ENCODE measurements around the gene CAVIN1.
"Not testable (repeated sequence)": the region's sequence is repeated elsewhere in the genome, so short reads cannot be mapped to it uniquely, and the experiment has no call there.

Gene CAVIN1

GRCh38 chr17:42381898-42382297, 41.2 kb downstream of the CAVIN1 start:
- Histone ChIP-seq H3K4me1 (ENCODE audit: control insufficient read depth in 5 of 5, insufficient read depth in 5 of 5, low read length in 5 of 5) (peaks cover 6 to 56% (median 42%) of the 10 kb centered on the region in 5 donors), H3K27ac (ENCODE audit: low read depth, low read length) (no peak overlapping the region), H3K4me3 (ENCODE audit: low read depth in 1 of 5, low read length in 5 of 5) (no peak overlapping the region), H3K9me3 (ENCODE audit: control insufficient read depth in 5 of 5, low read length in 5 of 5) (no peaks in the 10 kb centered on the region), H3K27me3 (ENCODE audit: control insufficient read depth in 5 of 5, insufficient read depth in 4 of 5, low read length in 5 of 5) (no peaks in the 10 kb centered on the region), H3K36me3 (ENCODE audit: control insufficient read depth in 5 of 5, insufficient read depth in 5 of 5, low read length in 5 of 5) (peaks cover 0 to 2% (median 0%) of the 10 kb centered on the region in 5 donors), H3K9ac (ENCODE audit: low read length in 5 of 5) (no peak overlapping the region)

- H3K27me3 ChIP-seq (ENCODE audit: control insufficient read depth in 5 of 5, insufficient read depth in 4 of 5, low read length in 5 of 5), result no peaks in the 10 kb centered on the region
- peaks cover 0 to 2% (median 0%) of the 10 kb centered on the region in 5 donors for H3K36me3 ChIP-seq (ENCODE audit: control insufficient read depth in 5 of 5, insufficient read depth in 5 of 5, low read length in 5 of 5)
- H3K4me1 ChIP-seq (ENCODE audit: control insufficient read depth in 5 of 5, insufficient read depth in 5 of 5, low read length in 5 of 5), result peaks cover 4 to 47% (median 32%) of the 10 kb centered on the region in 5 donors
- H3K9me3 ChIP-seq (ENCODE audit: control insufficient read depth in 5 of 5, low read length in 5 of 5), result no peaks in the 10 kb centered on the region
- no peak overlapping the region for H3K4me3 ChIP-seq (ENCODE audit: low read depth in 1 of 5, low read length in 5 of 5)
- H3K27ac ChIP-seq (ENCODE audit: low read depth, low read length), result no peak overlapping the region
- no peak overlapping the region for H3K9ac ChIP-seq (ENCODE audit: low read length in 5 of 5)
These were observed 42.1 kb downstream of the CAVIN1 start for GRCh38 chr17:42380935-42381334.

- Histone ChIP-seq H3K9ac (ENCODE audit: low read length in 5 of 5) (peak overlapping the region; percentile 51 to 61 (median 60)), H3K36me3 (ENCODE audit: control insufficient read depth in 5 of 5, insufficient read depth in 5 of 5, low read length in 5 of 5) (peaks cover 0 to 2% (median 0%) of the 10 kb centered on the region in 5 donors), H3K9me3 (ENCODE audit: control insufficient read depth in 5 of 5, low read length in 5 of 5) (no peaks in the 10 kb centered on the region), H3K4me1 (ENCODE audit: control insufficient read depth in 5 of 5, insufficient read depth in 5 of 5, low read length in 5 of 5) (peaks cover 4 to 33% (median 29%) of the 10 kb centered on the region in 5 donors), H3K4me3 (ENCODE audit: low read depth in 1 of 5, low read length in 5 of 5) (peak overlapping the region; percentile 27 to 60 (median 45)), H3K27me3 (ENCODE audit: control insufficient read depth in 5 of 5, insufficient read depth in 4 of 5, low read length in 5 of 5) (no peaks in the 10 kb centered on the region), H3K27ac (ENCODE audit: low read depth, low read length) (peak overlapping the region; percentile 59)
These were observed 44.0 kb downstream of the CAVIN1 start for GRCh38 chr17:42378959-42379594.

GRCh38 chr17:42378359-42378958, 44.6 kb downstream of the CAVIN1 start:
- peak overlapping the region in 3 of 5 donors; percentile 51 to 61 (median 60) for H3K9ac ChIP-seq (ENCODE audit: low read length in 5 of 5)
- H3K4me3 ChIP-seq (ENCODE audit: low read depth in 1 of 5, low read length in 5 of 5), result peak overlapping the region; percentile 27 to 60 (median 45)
- peaks cover 0 to 2% (median 0%) of the 10 kb centered on the region in 5 donors for H3K36me3 ChIP-seq (ENCODE audit: control insufficient read depth in 5 of 5, insufficient read depth in 5 of 5, low read length in 5 of 5)
- peak overlapping the region; percentile 59 for H3K27ac ChIP-seq (ENCODE audit: low read depth, low read length)
- no peaks in the 10 kb centered on the region for H3K9me3 ChIP-seq (ENCODE audit: control insufficient read depth in 5 of 5, low read length in 5 of 5)
- no peaks in the 10 kb centered on the region for H3K27me3 ChIP-seq (ENCODE audit: control insufficient read depth in 5 of 5, insufficient read depth in 4 of 5, low read length in 5 of 5)
- H3K4me1 ChIP-seq (ENCODE audit: control insufficient read depth in 5 of 5, insufficient read depth in 5 of 5, low read length in 5 of 5), result peaks cover 4 to 33% (median 27%) of the 10 kb centered on the region in 5 donors

- no peak overlapping the region for H3K27ac ChIP-seq (ENCODE audit: low read depth, low read length)
- H3K9me3 ChIP-seq (ENCODE audit: control insufficient read depth in 5 of 5, low read length in 5 of 5), result no peaks in the 10 kb centered on the region
- H3K4me1 ChIP-seq (ENCODE audit: control insufficient read depth in 5 of 5, insufficient read depth in 5 of 5, low read length in 5 of 5), result peaks cover 0 to 14% (median 11%) of the 10 kb centered on the region in 5 donors
- no peaks in the 10 kb centered on the region for H3K27me3 ChIP-seq (ENCODE audit: control insufficient read depth in 5 of 5, insufficient read depth in 4 of 5, low read length in 5 of 5)
- no peak overlapping the region for H3K9ac ChIP-seq (ENCODE audit: low read length in 5 of 5)
- H3K4me3 ChIP-seq (ENCODE audit: low read depth in 1 of 5, low read length in 5 of 5), result no peak overlapping the region
- H3K36me3 ChIP-seq (ENCODE audit: control insufficient read depth in 5 of 5, insufficient read depth in 5 of 5, low read length in 5 of 5), result peaks cover 0 to 8% (median 5%) of the 10 kb centered on the region in 5 donors
These were observed 49.2 kb downstream of the CAVIN1 start for GRCh38 chr17:42373896-42374295.

- Histone ChIP-seq H3K9me3 (ENCODE audit: control insufficient read depth in 5 of 5, low read length in 5 of 5) (no peaks in the 10 kb centered on the region), H3K27me3 (ENCODE audit: control insufficient read depth in 5 of 5, insufficient read depth in 4 of 5, low read length in 5 of 5) (no peaks in the 10 kb centered on the region), H3K4me3 (ENCODE audit: low read depth in 1 of 5, low read length in 5 of 5) (no peak overlapping the region), H3K36me3 (ENCODE audit: control insufficient read depth in 5 of 5, insufficient read depth in 5 of 5, low read length in 5 of 5) (peaks cover 0 to 8% (median 5%) of the 10 kb centered on the region in 5 donors), H3K9ac (ENCODE audit: low read length in 5 of 5) (no peak overlapping the region), H3K27ac (ENCODE audit: low read depth, low read length) (no peak overlapping the region), H3K4me1 (ENCODE audit: control insufficient read depth in 5 of 5, insufficient read depth in 5 of 5, low read length in 5 of 5) (peaks cover 0 to 15% (median 14%) of the 10 kb centered on the region in 5 donors)
These were observed 50.9 kb downstream of the CAVIN1 start for GRCh38 chr17:42372142-42372541.

- H3K4me1 ChIP-seq (ENCODE audit: control insufficient read depth in 5 of 5, insufficient read depth in 5 of 5, low read length in 5 of 5), result peaks cover 0 to 28% (median 21%) of the 10 kb centered on the region in 5 donors
These were observed 54.1 kb downstream of the CAVIN1 start for GRCh38 chr17:42368797-42369561.

GRCh38 chr17:42368310-42368709, 54.7 kb downstream of the CAVIN1 start:
- H3K4me1 ChIP-seq (ENCODE audit: control insufficient read depth in 5 of 5, insufficient read depth in 5 of 5, low read length in 5 of 5), result peaks cover 0 to 34% (median 26%) of the 10 kb centered on the region in 5 donors
- not testable (repeated sequence) for H3K27ac ChIP-seq (ENCODE audit: low read depth, low read length); H3K9me3 ChIP-seq (ENCODE audit: control insufficient read depth in 5 of 5, low read length in 5 of 5); H3K27me3 ChIP-seq (ENCODE audit: control insufficient read depth in 5 of 5, insufficient read depth in 4 of 5, low read length in 5 of 5); H3K9ac ChIP-seq (ENCODE audit: low read length in 5 of 5); H3K4me3 ChIP-seq (ENCODE audit: low read depth in 1 of 5, low read length in 5 of 5); H3K36me3 ChIP-seq (ENCODE audit: control insufficient read depth in 5 of 5, insufficient read depth in 5 of 5, low read length in 5 of 5)

More at GRCh38 chr17:42368797-42369561, 54.1 kb downstream of the CAVIN1 start:
- H3K4me3 ChIP-seq (ENCODE audit: low read depth in 1 of 5, low read length in 5 of 5); H3K9me3 ChIP-seq (ENCODE audit: control insufficient read depth in 5 of 5, low read length in 5 of 5); H3K9ac ChIP-seq (ENCODE audit: low read length in 5 of 5); H3K27me3 ChIP-seq (ENCODE audit: control insufficient read depth in 5 of 5, insufficient read depth in 4 of 5, low read length in 5 of 5); H3K36me3 ChIP-seq (ENCODE audit: control insufficient read depth in 5 of 5, insufficient read depth in 5 of 5, low read length in 5 of 5); H3K27ac ChIP-seq (ENCODE audit: low read depth, low read length): not testable (repeated sequence)

- H3K4me3 ChIP-seq (ENCODE audit: low read depth in 1 of 5, low read length in 5 of 5); H3K27ac ChIP-seq (ENCODE audit: low read depth, low read length); H3K36me3 ChIP-seq (ENCODE audit: control insufficient read depth in 5 of 5, insufficient read depth in 5 of 5, low read length in 5 of 5); H3K9ac ChIP-seq (ENCODE audit: low read length in 5 of 5); H3K9me3 ChIP-seq (ENCODE audit: control insufficient read depth in 5 of 5, low read length in 5 of 5); H3K27me3 ChIP-seq (ENCODE audit: control insufficient read depth in 5 of 5, insufficient read depth in 4 of 5, low read length in 5 of 5): not testable (repeated sequence)
- peaks cover 0 to 51% (median 38%) of the 10 kb centered on the region in 5 donors for H3K4me1 ChIP-seq (ENCODE audit: control insufficient read depth in 5 of 5, insufficient read depth in 5 of 5, low read length in 5 of 5)
These were observed 56.7 kb downstream of the CAVIN1 start for GRCh38 chr17:42366176-42367023.

Data from subcutaneous abdominal adipose tissue (tissue), 5 donors.